WTC11 (cell line): Measurements from ENCODE around the gene SPPL2B. TPM values are rescaled to one million over a fixed set of nuclear protein-coding genes. Genes with fewer than 3 reads are reported as not detected.
A peak's percentile ranks its signal among the peaks of the same experiment; 100 is the strongest.

Experiments
- AFF4 ChIP-seq: sonication (generic); formaldehyde crosslinking; IDR thresholded peaks from 2 replicates; pipeline ENCODE4 v1.8.1; 2023; ENCODE audit warnings: mild to moderate bottlenecking, missing genetic modification reagents, borderline replicate concordance
- AR ChIP-seq: fragments of 250-450 bp; sonication (Bioruptor Pico); IDR thresholded peaks from 2 replicates; pipeline ENCODE4 v1.9.0; 2021; ENCODE audit warnings: mild to moderate bottlenecking
- CBFB ChIP-seq: sonication (generic); formaldehyde crosslinking; IDR thresholded peaks from 2 replicates; pipeline ENCODE4 v1.8.1; 2022; ENCODE audit warnings: mild to moderate bottlenecking, low read depth, missing genetic modification reagents
- CDX4 ChIP-seq: fragments of 250-450 bp; sonication (Bioruptor Pico); IDR thresholded peaks from 2 replicates; pipeline ENCODE4 v1.9.0; 2021; ENCODE audit warnings: moderate library complexity, mild to moderate bottlenecking, inconsistent platforms, borderline replicate concordance
- E2F1 ChIP-seq: sonication (generic); formaldehyde crosslinking; IDR thresholded peaks from 2 replicates; pipeline ENCODE4 v1.8.0; 2022; ENCODE audit warnings: mild to moderate bottlenecking, missing genetic modification reagents
- EMX1 ChIP-seq: fragments of 250-450 bp; sonication (Bioruptor Pico); IDR thresholded peaks from 2 replicates; pipeline ENCODE4 v1.8.0; 2021; ENCODE audit warnings: mild to moderate bottlenecking
- ERG ChIP-seq: fragments of 250-450 bp; sonication (Bioruptor Pico); IDR thresholded peaks from 2 replicates; pipeline ENCODE4 v1.8.0; 2021; ENCODE audit warnings: mild to moderate bottlenecking
- ETV6 ChIP-seq: sonication (generic); formaldehyde crosslinking; IDR thresholded peaks from 2 replicates; pipeline ENCODE4 v1.8.1; 2022; ENCODE audit warnings: mild to moderate bottlenecking, missing genetic modification reagents
- GTF2I ChIP-seq: fragments of 250-450 bp; sonication (Bioruptor Pico); conservative IDR thresholded peaks from 2 replicates; pipeline ENCODE4 v1.4.0; 2021; ENCODE audit warnings: mild to moderate bottlenecking
- HMGXB4 ChIP-seq: sonication (generic); formaldehyde crosslinking; IDR thresholded peaks from 2 replicates; pipeline ENCODE4 v1.8.1; 2023; ENCODE audit warnings: mild to moderate bottlenecking, moderate library complexity, missing genetic modification reagents
- KAT7 ChIP-seq: sonication (generic); formaldehyde crosslinking; IDR thresholded peaks from 2 replicates; pipeline ENCODE4 v1.8.1; 2023; ENCODE audit warnings: missing genetic modification reagents, mild to moderate bottlenecking, borderline replicate concordance
- NFE2L1 ChIP-seq: sonication (generic); formaldehyde crosslinking; IDR thresholded peaks from 2 replicates; pipeline ENCODE4 v1.8.1; 2023; ENCODE audit warnings: missing genetic modification reagents
- NFYB ChIP-seq: sonication (generic); formaldehyde crosslinking; conservative IDR thresholded peaks from 2 replicates; pipeline ENCODE4 v1.8.0; 2022; ENCODE audit warnings: low read depth, missing genetic modification reagents
- OVOL2 ChIP-seq: fragments of 250-450 bp; sonication (Bioruptor Pico); IDR thresholded peaks from 2 replicates; pipeline ENCODE4 v1.9.0; 2021; ENCODE audit warnings: mild to moderate bottlenecking, borderline replicate concordance
- PREB ChIP-seq: sonication (generic); formaldehyde crosslinking; IDR thresholded peaks from 2 replicates; pipeline ENCODE4 v1.8.1; 2022; ENCODE audit warnings: mild to moderate bottlenecking, missing genetic modification reagents, moderate library complexity, borderline replicate concordance
- SP1 ChIP-seq: sonication (generic); formaldehyde crosslinking; conservative IDR thresholded peaks from 2 replicates; pipeline ENCODE4 v1.8.1; 2022; ENCODE audit warnings: missing genetic modification reagents
- TCF7 ChIP-seq: sonication (generic); formaldehyde crosslinking; IDR thresholded peaks from 2 replicates; pipeline ENCODE4 v1.8.0; 2022; ENCODE audit warnings: mild to moderate bottlenecking, low read depth, missing genetic modification reagents, moderate library complexity
- TP53 ChIP-seq: sonication (generic); formaldehyde crosslinking; IDR thresholded peaks from 2 replicates; pipeline ENCODE4 v1.8.1; 2023; ENCODE audit warnings: mild to moderate bottlenecking, missing genetic modification reagents
- ZMAT4 ChIP-seq: fragments of 250-450 bp; sonication (Bioruptor Pico); IDR thresholded peaks from 2 replicates; pipeline ENCODE4 v1.9.0; 2021; ENCODE audit warnings: mild to moderate bottlenecking
- ZNF317 ChIP-seq: sonication (generic); formaldehyde crosslinking; IDR thresholded peaks from 2 replicates; pipeline ENCODE4 v1.8.1; 2023; ENCODE audit warnings: low read depth, mild to moderate bottlenecking, moderate library complexity, missing genetic modification reagents, borderline replicate concordance
- ZNF396 ChIP-seq: fragments of 250-450 bp; sonication (Bioruptor Pico); IDR thresholded peaks from 2 replicates; pipeline ENCODE4 v1.8.0; 2021; ENCODE audit warnings: mild to moderate bottlenecking, moderate library complexity, borderline replicate concordance
- ZNF532 ChIP-seq: fragments of 250-450 bp; sonication (Bioruptor Pico); IDR thresholded peaks from 2 replicates; pipeline ENCODE4 v1.9.0; 2021; ENCODE audit warnings: mild to moderate bottlenecking, borderline replicate concordance
- total RNA-seq: library from RNA; stranded (reverse); gene quantifications from 3 replicates; pipeline ENCODE4 v1.2.3, GENCODE V29; 2021

Gene SPPL2B
- total RNA-seq, 1 experiment from 2014 or later, result 117 TPM

GRCh38 chr19:2308114-2308556 is 20.3 kb upstream of the SPPL2B start, which contains the start of gene LINGO3 (continued):
- no peak for TF ChIP-seq CDX4 (CRISPR knock-in tag)
- TF ChIP-seq ETV6 (CRISPR knock-in tag), result peak; percentile 74
- no peak for TF ChIP-seq AR
- TF ChIP-seq ZNF396 (CRISPR knock-in tag), result no peak
- no peak for TF ChIP-seq KAT7 (CRISPR knock-in tag)
- no peak for TF ChIP-seq CBFB (CRISPR knock-in tag)
- no peak for TF ChIP-seq PREB (CRISPR knock-in tag)
- 0 out of 2 replicates have a peak, but pooled peaks have one; percentile 59 for TF ChIP-seq NFE2L1 (CRISPR knock-in tag)
- no peak for TF ChIP-seq ZNF317 (CRISPR knock-in tag)
- no peak for TF ChIP-seq ZMAT4
- TF ChIP-seq HMGXB4 (CRISPR knock-in tag), result no peak
- no peak for TF ChIP-seq ZNF532 (CRISPR knock-in tag)
- TF ChIP-seq NFYB (CRISPR knock-in tag), result no peak
- TF ChIP-seq ERG (CRISPR knock-in tag), result no peak
- TF ChIP-seq GTF2I (CRISPR knock-in tag), result no peak
- TF ChIP-seq OVOL2 (CRISPR knock-in tag), result no peak
- TF ChIP-seq TCF7 (CRISPR knock-in tag), result no peak
- TF ChIP-seq SP1, result no peak; the same call in 1 of the 2 replicates
- no peak for TF ChIP-seq E2F1
- TF ChIP-seq EMX1 (CRISPR knock-in tag), result no peak
- no peak for TF ChIP-seq TP53 (CRISPR knock-in tag)
- TF ChIP-seq AFF4 (CRISPR knock-in tag), result no peak
